ENCODE results near the gene RNF144A.

GRCh38 chr2:7014174-7014640 is 97.0 kb downstream of the RNF144A start:
- TF ChIP-seq FOXP2 (optimal IDR thresholded peaks at IDR 0.05; ENCODE audit: borderline replicate concordance, extremely low read depth, extremely low read length, insufficient read depth) (no peak), REST (IDR thresholded peaks at IDR 0.05; ENCODE audit: insufficient read depth in 1 of 2, low read depth in 2 of 2, low read length in 2 of 2) (no peak), POLR2AphosphoS5 (IDR thresholded peaks at IDR 0.05; ENCODE audit: low read depth, low read length) (no peak), SIN3A (IDR thresholded peaks at IDR 0.05; ENCODE audit: borderline replicate concordance, insufficient read depth, low read length) (no peak)
